WTC11 (cell line): ENCODE results near the gene TMUB1. TPM values are rescaled to one million over a fixed set of nuclear protein-coding genes. Genes with fewer than 3 reads are reported as not detected.

Source experiments
- ATAC-seq: fragments of 200-7000 bp; cut with Tn5 transposase; 2 replicates; pipeline ENCODE4 v1.10.0; 2021; ENCODE audit warnings: mild to moderate bottlenecking, moderate library complexity
- Bru-seq: library from RNA; stranded (reverse); fragments of 400-500 nt; gene quantifications from one replicate; lab custom pipeline; 2021; lab: Mats Ljungman, UMichigan
- CTCF ChIA-PET: fragments of 300-600 bp; sonication (Branson Sonifier 250); formaldehyde crosslinking; loops from one replicate; lab custom pipeline; 2021; ENCODE audit warnings: antibody characterized with exemption; lab: Charles Lee
- POLR2A ChIA-PET: fragments of 350-600 bp; sonication (Branson Sonifier 250); formaldehyde crosslinking; loops from one replicate; lab custom pipeline; 2021; ENCODE audit warnings: antibody characterized with exemption; lab: Charles Lee
- DNase-seq: peaks from one replicate; pipeline ENCODE4 v3.0.0; 2021; ENCODE audit warnings: low spot score
- H3K27ac Mint-ChIP-seq: 2 replicates; pipeline ENCODE4 v1.8.0; 2021; ENCODE audit warnings: mixed read lengths
- H3K27me3 Mint-ChIP-seq: 2 replicates; pipeline ENCODE4 v1.8.0; 2021; ENCODE audit warnings: low read depth, mild to moderate bottlenecking, moderate library complexity, mixed read lengths
- H3K36me3 Mint-ChIP-seq: 2 replicates; pipeline ENCODE4 v1.8.0; 2021; ENCODE audit warnings: mixed read lengths
- H3K4me1 Mint-ChIP-seq: 2 replicates; pipeline ENCODE4 v1.8.0; 2022; ENCODE audit warnings: mixed read lengths
- H3K4me3 Mint-ChIP-seq: 2 replicates; pipeline ENCODE4 v1.8.0; 2021; ENCODE audit warnings: mild to moderate bottlenecking, moderate library complexity, mixed read lengths
- H3K9me3 Mint-ChIP-seq: 2 replicates; pipeline ENCODE4 v1.8.0; 2021; ENCODE audit warnings: mixed read lengths
- CREM ChIP-seq: sonication (generic); formaldehyde crosslinking; IDR thresholded peaks from 2 replicates; pipeline ENCODE4 v1.8.1; 2022; ENCODE audit warnings: mild to moderate bottlenecking, missing genetic modification reagents, moderate library complexity
- ETV6 ChIP-seq: sonication (generic); formaldehyde crosslinking; IDR thresholded peaks from 2 replicates; pipeline ENCODE4 v1.8.1; 2022; ENCODE audit warnings: mild to moderate bottlenecking, missing genetic modification reagents
- FOXJ3 ChIP-seq: sonication (generic); formaldehyde crosslinking; IDR thresholded peaks from 2 replicates; pipeline ENCODE4 v1.9.0; 2021; ENCODE audit warnings: missing genetic modification reagents, mild to moderate bottlenecking, borderline replicate concordance
- FOXK1 ChIP-seq: sonication (generic); formaldehyde crosslinking; IDR thresholded peaks from 2 replicates; pipeline ENCODE4 v1.8.0; 2022; ENCODE audit warnings: mild to moderate bottlenecking, moderate library complexity, missing genetic modification reagents
- FOXP1 ChIP-seq: sonication (generic); formaldehyde crosslinking; IDR thresholded peaks from 2 replicates; pipeline ENCODE4 v1.8.0; 2022; ENCODE audit warnings: missing genetic modification reagents, mild to moderate bottlenecking, moderate library complexity, borderline replicate concordance
- KAT7 ChIP-seq: sonication (generic); formaldehyde crosslinking; IDR thresholded peaks from 2 replicates; pipeline ENCODE4 v1.8.1; 2023; ENCODE audit warnings: missing genetic modification reagents, mild to moderate bottlenecking, borderline replicate concordance
- NFYB ChIP-seq: sonication (generic); formaldehyde crosslinking; conservative IDR thresholded peaks from 2 replicates; pipeline ENCODE4 v1.8.0; 2022; ENCODE audit warnings: low read depth, missing genetic modification reagents
- NR3C1 ChIP-seq: sonication (generic); formaldehyde crosslinking; conservative IDR thresholded peaks from 2 replicates; pipeline ENCODE4 v1.8.1; 2023; ENCODE audit warnings: low read depth, mild to moderate bottlenecking, missing genetic modification reagents
- SOX15 ChIP-seq: fragments of 250-450 bp; sonication (Bioruptor Pico); IDR thresholded peaks from 2 replicates; pipeline ENCODE4 v1.9.0; 2021; ENCODE audit warnings: mild to moderate bottlenecking
- SP1 ChIP-seq: sonication (generic); formaldehyde crosslinking; conservative IDR thresholded peaks from 2 replicates; pipeline ENCODE4 v1.8.1; 2022; ENCODE audit warnings: missing genetic modification reagents
- TEAD1 ChIP-seq: sonication (generic); formaldehyde crosslinking; IDR thresholded peaks from 2 replicates; pipeline ENCODE4 v1.8.0; 2022; ENCODE audit warnings: mild to moderate bottlenecking, missing genetic modification reagents
- ZNF121 ChIP-seq: sonication (generic); formaldehyde crosslinking; IDR thresholded peaks from 2 replicates; pipeline ENCODE4 v1.8.0; 2023; ENCODE audit warnings: missing genetic modification reagents
- ZNF263 ChIP-seq: sonication (generic); formaldehyde crosslinking; IDR thresholded peaks from 2 replicates; pipeline ENCODE4 v1.8.1; 2022; ENCODE audit warnings: low read depth, mild to moderate bottlenecking, moderate library complexity, missing genetic modification reagents
- ZNF416 ChIP-seq: fragments of 250-450 bp; sonication (Bioruptor Pico); IDR thresholded peaks from 2 replicates; pipeline ENCODE4 v1.9.0; 2021; ENCODE audit warnings: mild to moderate bottlenecking, inconsistent platforms
- long read RNA-seq, 3 experiments: library from RNA in 1 of 3; library from capped mRNA in 1 of 3; library from polyadenylated mRNA in 1 of 3; unstranded in 2 of 3; stranded (forward) in 1 of 3; transcript quantifications; one replicate each; pipeline ENCODE4 v2.0.0, GENCODE V29; 2021
- total RNA-seq: library from RNA; stranded (reverse); gene quantifications from 3 replicates; pipeline ENCODE4 v1.2.3, GENCODE V29; 2021
- TF ChIP-seq, protein P1 (sequence below): sonication (generic); formaldehyde crosslinking; IDR thresholded peaks from 2 replicates; pipeline ENCODE4 v1.8.0; 2022; ENCODE audit warnings: mild to moderate bottlenecking, missing genetic modification reagents
- TF ChIP-seq, protein P2 (sequence below): sonication (generic); formaldehyde crosslinking; IDR thresholded peaks from 2 replicates; pipeline ENCODE4 v1.8.0; 2022; ENCODE audit warnings: missing genetic modification reagents
- TF ChIP-seq, protein P3 (sequence below): sonication (generic); formaldehyde crosslinking; IDR thresholded peaks from 2 replicates; pipeline ENCODE4 v1.8.0; 2022; ENCODE audit warnings: mild to moderate bottlenecking, missing genetic modification reagents
- TF ChIP-seq, protein P4 (sequence below): sonication (generic); formaldehyde crosslinking; IDR thresholded peaks from 2 replicates; pipeline ENCODE4 v1.8.0; 2022; ENCODE audit warnings: mild to moderate bottlenecking, missing genetic modification reagents
- TF ChIP-seq, protein P5 (sequence below): sonication (generic); formaldehyde crosslinking; IDR thresholded peaks from 2 replicates; pipeline ENCODE4 v1.8.1; 2022; ENCODE audit warnings: mild to moderate bottlenecking, moderate library complexity, missing genetic modification reagents
- TF ChIP-seq, protein P6 (sequence below): sonication (generic); formaldehyde crosslinking; IDR thresholded peaks from 2 replicates; pipeline ENCODE4 v1.8.1; 2023; ENCODE audit warnings: mild to moderate bottlenecking, moderate library complexity, missing genetic modification reagents
- TF ChIP-seq, protein P7 (sequence below): sonication (generic); formaldehyde crosslinking; IDR thresholded peaks from 2 replicates; pipeline ENCODE4 v1.8.0; 2023; ENCODE audit warnings: mild to moderate bottlenecking, missing genetic modification reagents

TMUB1 gene, protein sequence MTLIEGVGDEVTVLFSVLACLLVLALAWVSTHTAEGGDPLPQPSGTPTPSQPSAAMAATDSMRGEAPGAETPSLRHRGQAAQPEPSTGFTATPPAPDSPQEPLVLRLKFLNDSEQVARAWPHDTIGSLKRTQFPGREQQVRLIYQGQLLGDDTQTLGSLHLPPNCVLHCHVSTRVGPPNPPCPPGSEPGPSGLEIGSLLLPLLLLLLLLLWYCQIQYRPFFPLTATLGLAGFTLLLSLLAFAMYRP
- total RNA-seq (61.3 to 72.8 TPM (median 62.5 TPM) in 3 replicates), Bru-seq, nascent RNA (percentile 65 among the genes with signal in this experiment)
- long read RNA-seq, experiment 1, transcript TMUB1-203 (2 exons, 1,549 nt) = minor isoform, 30 of 140 reads
- long read RNA-seq, experiment 1, transcript TMUB1-201 (3 exons, 1,353 nt) = major isoform, 89 of 140 reads
- long read RNA-seq, experiment 1, partial matches to known transcripts = 2 of 140 reads
- long read RNA-seq, experiment 1, other reads (novel, unspliced or antisense) = 15 of 140 reads
- long read RNA-seq, experiment 2, transcript TMUB1-201 (3 exons, 1,353 nt) = minor isoform, 30 of 102 reads
- long read RNA-seq, experiment 2, transcript TMUB1-203 (2 exons, 1,549 nt) = major isoform, 56 of 102 reads
- long read RNA-seq, experiment 2, partial matches to known transcripts = 0 of 102 reads
- long read RNA-seq, experiment 2, other reads (novel, unspliced or antisense) = 12 of 102 reads
- long read RNA-seq, experiment 3 = 0 reads

DNA sequence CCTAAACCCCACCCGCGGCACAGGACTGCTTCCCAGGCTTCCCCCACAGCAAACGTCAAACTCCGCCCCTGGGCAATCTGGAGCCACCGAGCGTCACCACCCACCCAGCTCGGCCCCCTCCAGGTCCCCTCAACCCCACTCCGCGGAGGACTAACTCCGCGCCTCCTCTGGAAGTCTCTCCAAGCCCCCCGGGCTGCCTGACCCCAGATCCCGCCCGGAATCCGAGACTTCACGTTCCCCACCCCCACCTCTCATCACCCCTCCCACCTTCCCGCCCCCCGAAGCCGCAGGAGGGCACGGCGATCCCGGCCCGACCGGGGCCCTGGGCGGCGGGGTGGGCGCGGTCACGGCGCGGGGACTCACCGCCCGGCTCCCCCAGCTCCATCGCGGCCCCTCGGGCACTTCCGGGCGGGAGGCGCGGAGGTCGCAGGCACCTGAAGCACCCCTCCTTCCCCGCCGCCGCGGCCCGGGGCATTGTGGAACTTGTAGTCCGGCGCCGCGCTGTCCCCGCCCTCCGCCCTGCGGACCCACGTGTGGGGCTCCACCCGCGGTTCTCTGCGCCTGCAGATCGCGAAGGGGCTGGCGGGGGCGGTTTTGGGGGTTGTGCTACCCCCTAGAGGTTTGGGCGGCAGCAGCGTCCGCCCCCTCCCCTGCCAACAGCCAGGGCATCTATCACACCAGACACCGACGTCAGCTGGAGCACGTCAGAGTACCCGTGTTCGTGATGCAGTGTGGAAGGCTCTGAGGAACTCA, at the start of gene TMUB1:
TSS of gene TMUB1 (minus strand) at position 423 of the 753 bp plus-strand sequence. CDS start 930 bp downstream, outside the sequence.
- H3K36me3 Mint-ChIP-seq = no peaks in the 10 kb centered on the region
- peak within 1 kb of the TSS; percentile 87 for H3K4me3 Mint-ChIP-seq
- ATAC-seq = peak; percentile 10
- no peaks in the 10 kb centered on the region for H3K9me3 Mint-ChIP-seq
- peaks cover 36% of the 10 kb centered on the region for H3K4me1 Mint-ChIP-seq
- DNase-seq = peak; percentile 81
- ChIA-PET POLR2A (interaction anchor here (1.9 kb wide), 1 partner anchor 21 kb away, joined by 7 read pairs; no protein-coding TSS in a partner anchor), CTCF (interaction anchor here (1.0 to 1.9 kb wide), 7 partner anchors 15 to 74 kb away, joined by 3 to 5 read pairs (median 5); no protein-coding TSS in a partner anchor)
- TF ChIP-seq, protein P1, sequence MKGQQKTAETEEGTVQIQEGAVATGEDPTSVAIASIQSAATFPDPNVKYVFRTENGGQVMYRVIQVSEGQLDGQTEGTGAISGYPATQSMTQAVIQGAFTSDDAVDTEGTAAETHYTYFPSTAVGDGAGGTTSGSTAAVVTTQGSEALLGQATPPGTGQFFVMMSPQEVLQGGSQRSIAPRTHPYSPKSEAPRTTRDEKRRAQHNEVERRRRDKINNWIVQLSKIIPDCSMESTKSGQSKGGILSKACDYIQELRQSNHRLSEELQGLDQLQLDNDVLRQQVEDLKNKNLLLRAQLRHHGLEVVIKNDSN = 0 out of 2 replicates have a peak, but pooled peaks have one; percentile 13
- TF ChIP-seq TEAD1 (CRISPR knock-in tag) = peak; percentile 28; the same call in 1 of the 2 replicates
- no peak for TF ChIP-seq ZNF263 (CRISPR knock-in tag)
- TF ChIP-seq, protein P2, sequence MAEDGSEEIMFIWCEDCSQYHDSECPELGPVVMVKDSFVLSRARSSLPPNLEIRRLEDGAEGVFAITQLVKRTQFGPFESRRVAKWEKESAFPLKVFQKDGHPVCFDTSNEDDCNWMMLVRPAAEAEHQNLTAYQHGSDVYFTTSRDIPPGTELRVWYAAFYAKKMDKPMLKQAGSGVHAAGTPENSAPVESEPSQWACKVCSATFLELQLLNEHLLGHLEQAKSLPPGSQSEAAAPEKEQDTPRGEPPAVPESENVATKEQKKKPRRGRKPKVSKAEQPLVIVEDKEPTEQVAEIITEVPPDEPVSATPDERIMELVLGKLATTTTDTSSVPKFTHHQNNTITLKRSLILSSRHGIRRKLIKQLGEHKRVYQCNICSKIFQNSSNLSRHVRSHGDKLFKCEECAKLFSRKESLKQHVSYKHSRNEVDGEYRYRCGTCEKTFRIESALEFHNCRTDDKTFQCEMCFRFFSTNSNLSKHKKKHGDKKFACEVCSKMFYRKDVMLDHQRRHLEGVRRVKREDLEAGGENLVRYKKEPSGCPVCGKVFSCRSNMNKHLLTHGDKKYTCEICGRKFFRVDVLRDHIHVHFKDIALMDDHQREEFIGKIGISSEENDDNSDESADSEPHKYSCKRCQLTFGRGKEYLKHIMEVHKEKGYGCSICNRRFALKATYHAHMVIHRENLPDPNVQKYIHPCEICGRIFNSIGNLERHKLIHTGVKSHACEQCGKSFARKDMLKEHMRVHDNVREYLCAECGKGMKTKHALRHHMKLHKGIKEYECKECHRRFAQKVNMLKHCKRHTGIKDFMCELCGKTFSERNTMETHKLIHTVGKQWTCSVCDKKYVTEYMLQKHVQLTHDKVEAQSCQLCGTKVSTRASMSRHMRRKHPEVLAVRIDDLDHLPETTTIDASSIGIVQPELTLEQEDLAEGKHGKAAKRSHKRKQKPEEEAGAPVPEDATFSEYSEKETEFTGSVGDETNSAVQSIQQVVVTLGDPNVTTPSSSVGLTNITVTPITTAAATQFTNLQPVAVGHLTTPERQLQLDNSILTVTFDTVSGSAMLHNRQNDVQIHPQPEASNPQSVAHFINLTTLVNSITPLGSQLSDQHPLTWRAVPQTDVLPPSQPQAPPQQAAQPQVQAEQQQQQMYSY = no peak
- TF ChIP-seq, protein P3, sequence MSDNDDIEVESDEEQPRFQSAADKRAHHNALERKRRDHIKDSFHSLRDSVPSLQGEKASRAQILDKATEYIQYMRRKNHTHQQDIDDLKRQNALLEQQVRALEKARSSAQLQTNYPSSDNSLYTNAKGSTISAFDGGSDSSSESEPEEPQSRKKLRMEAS (CRISPR knock-in tag) = peak; percentile 65; the same call in 1 of the 2 replicates
- TF ChIP-seq SOX15 (CRISPR knock-in tag) = no peak
- TF ChIP-seq, protein P4, sequence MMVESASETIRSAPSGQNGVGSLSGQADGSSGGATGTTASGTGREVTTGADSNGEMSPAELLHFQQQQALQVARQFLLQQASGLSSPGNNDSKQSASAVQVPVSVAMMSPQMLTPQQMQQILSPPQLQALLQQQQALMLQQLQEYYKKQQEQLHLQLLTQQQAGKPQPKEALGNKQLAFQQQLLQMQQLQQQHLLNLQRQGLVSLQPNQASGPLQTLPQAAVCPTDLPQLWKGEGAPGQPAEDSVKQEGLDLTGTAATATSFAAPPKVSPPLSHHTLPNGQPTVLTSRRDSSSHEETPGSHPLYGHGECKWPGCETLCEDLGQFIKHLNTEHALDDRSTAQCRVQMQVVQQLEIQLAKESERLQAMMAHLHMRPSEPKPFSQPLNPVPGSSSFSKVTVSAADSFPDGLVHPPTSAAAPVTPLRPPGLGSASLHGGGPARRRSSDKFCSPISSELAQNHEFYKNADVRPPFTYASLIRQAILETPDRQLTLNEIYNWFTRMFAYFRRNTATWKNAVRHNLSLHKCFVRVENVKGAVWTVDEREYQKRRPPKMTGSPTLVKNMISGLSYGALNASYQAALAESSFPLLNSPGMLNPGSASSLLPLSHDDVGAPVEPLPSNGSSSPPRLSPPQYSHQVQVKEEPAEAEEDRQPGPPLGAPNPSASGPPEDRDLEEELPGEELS (CRISPR knock-in tag) = peak; percentile 45; the same call in 1 of the 2 replicates
- TF ChIP-seq FOXP1 = no peak
- TF ChIP-seq ETV6 (CRISPR knock-in tag) = peak; percentile 58; the same call in 1 of the 2 replicates
- TF ChIP-seq, protein P5, sequence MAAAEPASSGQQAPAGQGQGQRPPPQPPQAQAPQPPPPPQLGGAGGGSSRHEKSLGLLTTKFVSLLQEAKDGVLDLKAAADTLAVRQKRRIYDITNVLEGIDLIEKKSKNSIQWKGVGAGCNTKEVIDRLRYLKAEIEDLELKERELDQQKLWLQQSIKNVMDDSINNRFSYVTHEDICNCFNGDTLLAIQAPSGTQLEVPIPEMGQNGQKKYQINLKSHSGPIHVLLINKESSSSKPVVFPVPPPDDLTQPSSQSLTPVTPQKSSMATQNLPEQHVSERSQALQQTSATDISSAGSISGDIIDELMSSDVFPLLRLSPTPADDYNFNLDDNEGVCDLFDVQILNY (CRISPR knock-in tag) = peak; percentile 53; the same call in 1 of the 2 replicates
- no peak for TF ChIP-seq FOXK1 (CRISPR knock-in tag)
- TF ChIP-seq ZNF121 (CRISPR knock-in tag) = no peak
- TF ChIP-seq NR3C1 (CRISPR knock-in tag) = no peak
- 0 out of 2 replicates have a peak, but pooled peaks have one; percentile 49 for TF ChIP-seq CREM (CRISPR knock-in tag)
- TF ChIP-seq ZNF416 (CRISPR knock-in tag) = no peak
- TF ChIP-seq SP1 = peak; percentile 50
- TF ChIP-seq FOXJ3 (CRISPR knock-in tag) = no peak
- TF ChIP-seq KAT7 = no peak
- TF ChIP-seq, protein P6, sequence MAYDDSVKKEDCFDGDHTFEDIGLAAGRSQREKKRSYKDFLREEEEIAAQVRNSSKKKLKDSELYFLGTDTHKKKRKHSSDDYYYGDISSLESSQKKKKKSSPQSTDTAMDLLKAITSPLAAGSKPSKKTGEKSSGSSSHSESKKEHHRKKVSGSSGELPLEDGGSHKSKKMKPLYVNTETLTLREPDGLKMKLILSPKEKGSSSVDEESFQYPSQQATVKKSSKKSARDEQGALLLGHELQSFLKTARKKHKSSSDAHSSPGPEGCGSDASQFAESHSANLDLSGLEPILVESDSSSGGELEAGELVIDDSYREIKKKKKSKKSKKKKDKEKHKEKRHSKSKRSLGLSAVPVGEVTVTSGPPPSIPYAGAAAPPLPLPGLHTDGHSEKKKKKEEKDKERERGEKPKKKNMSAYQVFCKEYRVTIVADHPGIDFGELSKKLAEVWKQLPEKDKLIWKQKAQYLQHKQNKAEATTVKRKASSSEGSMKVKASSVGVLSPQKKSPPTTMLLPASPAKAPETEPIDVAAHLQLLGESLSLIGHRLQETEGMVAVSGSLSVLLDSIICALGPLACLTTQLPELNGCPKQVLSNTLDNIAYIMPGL (CRISPR knock-in tag) = no peak
- TF ChIP-seq NFYB (CRISPR knock-in tag) = no peak
- TF ChIP-seq, protein P7, sequence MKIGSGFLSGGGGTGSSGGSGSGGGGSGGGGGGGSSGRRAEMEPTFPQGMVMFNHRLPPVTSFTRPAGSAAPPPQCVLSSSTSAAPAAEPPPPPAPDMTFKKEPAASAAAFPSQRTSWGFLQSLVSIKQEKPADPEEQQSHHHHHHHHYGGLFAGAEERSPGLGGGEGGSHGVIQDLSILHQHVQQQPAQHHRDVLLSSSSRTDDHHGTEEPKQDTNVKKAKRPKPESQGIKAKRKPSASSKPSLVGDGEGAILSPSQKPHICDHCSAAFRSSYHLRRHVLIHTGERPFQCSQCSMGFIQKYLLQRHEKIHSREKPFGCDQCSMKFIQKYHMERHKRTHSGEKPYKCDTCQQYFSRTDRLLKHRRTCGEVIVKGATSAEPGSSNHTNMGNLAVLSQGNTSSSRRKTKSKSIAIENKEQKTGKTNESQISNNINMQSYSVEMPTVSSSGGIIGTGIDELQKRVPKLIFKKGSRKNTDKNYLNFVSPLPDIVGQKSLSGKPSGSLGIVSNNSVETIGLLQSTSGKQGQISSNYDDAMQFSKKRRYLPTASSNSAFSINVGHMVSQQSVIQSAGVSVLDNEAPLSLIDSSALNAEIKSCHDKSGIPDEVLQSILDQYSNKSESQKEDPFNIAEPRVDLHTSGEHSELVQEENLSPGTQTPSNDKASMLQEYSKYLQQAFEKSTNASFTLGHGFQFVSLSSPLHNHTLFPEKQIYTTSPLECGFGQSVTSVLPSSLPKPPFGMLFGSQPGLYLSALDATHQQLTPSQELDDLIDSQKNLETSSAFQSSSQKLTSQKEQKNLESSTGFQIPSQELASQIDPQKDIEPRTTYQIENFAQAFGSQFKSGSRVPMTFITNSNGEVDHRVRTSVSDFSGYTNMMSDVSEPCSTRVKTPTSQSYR (CRISPR knock-in tag) = no peak
- H3K27me3 Mint-ChIP-seq = peaks cover 9% of the 10 kb centered on the region
- peak within 1 kb of the TSS; percentile 63; the same call in 1 of the 2 replicates for H3K27ac Mint-ChIP-seq
